ENCODE measurements around the gene ENKUR. TPM values are rescaled to one million over a fixed set of nuclear protein-coding genes. Genes with fewer than 3 reads are reported as not detected.
A peak's percentile ranks its signal among the peaks of the same experiment; 100 is the strongest.

The ENKUR gene
- total and polyA plus RNA-seq, 10 of the 15 experiments (the other 5 are each of a cell fraction or from before 2014, with no cell fraction given): 0.01 to 0.19 (median 0.11) TPM; not detected in 6

GRCh38 chr10:24952707-24953645, 63.0 kb downstream of the ENKUR start (continued):
- TF ChIP-seq MAX (IDR thresholded peaks at IDR 0.05; ENCODE audit: low read depth, low read length): no peak
- no peak for TF ChIP-seq STAT3 (IDR thresholded peaks at IDR 0.05; ENCODE audit: low read depth, low read length)
- no peak for TF ChIP-seq SKIL (IDR thresholded peaks at IDR 0.05; ENCODE audit: low read depth, poor library complexity, severe bottlenecking)
- TF ChIP-seq HDAC6 (IDR thresholded peaks at IDR 0.05; ENCODE audit: unreplicated experiment): no peak
- no peak for TF ChIP-seq E2F8 (IDR thresholded peaks at IDR 0.05; ENCODE audit: low read depth, partially characterized antibody)
- TF ChIP-seq, protein P1, sequence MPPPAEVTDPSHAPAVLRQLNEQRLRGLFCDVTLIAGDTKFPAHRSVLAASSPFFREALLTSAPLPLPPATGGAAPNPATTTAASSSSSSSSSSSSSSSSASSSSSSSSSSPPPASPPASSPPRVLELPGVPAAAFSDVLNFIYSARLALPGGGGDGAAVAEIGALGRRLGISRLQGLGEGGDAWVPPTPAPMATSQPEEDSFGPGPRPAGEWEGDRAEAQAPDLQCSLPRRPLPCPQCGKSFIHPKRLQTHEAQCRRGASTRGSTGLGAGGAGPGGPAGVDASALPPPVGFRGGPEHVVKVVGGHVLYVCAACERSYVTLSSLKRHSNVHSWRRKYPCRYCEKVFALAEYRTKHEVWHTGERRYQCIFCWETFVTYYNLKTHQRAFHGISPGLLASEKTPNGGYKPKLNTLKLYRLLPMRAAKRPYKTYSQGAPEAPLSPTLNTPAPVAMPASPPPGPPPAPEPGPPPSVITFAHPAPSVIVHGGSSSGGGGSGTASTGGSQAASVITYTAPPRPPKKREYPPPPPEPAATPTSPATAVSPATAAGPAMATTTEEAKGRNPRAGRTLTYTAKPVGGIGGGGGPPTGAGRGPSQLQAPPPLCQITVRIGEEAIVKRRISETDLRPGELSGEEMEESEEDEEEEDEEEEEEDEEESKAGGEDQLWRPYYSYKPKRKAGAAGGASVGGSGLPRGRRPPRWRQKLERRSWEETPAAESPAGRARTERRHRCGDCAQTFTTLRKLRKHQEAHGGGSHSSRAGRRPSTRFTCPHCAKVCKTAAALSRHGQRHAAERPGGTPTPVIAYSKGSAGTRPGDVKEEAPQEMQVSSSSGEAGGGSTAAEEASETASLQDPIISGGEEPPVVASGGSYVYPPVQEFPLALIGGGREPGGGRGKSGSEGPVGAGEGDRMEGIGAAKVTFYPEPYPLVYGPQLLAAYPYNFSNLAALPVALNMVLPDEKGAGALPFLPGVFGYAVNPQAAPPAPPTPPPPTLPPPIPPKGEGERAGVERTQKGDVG (CRISPR knock-in tag; IDR thresholded peaks at IDR 0.05): no peak
- peak; percentile 51 for TF ChIP-seq POLR2A (IDR thresholded peaks at IDR 0.05; ENCODE audit: low read depth, low read length)
- 0 out of 2 replicates have a peak, but pooled peaks have one; percentile 8 for TF ChIP-seq POLR2AphosphoS2 (IDR thresholded peaks at IDR 0.05; ENCODE audit: low read depth, low read length)
- no peak for TF ChIP-seq CHD1 (IDR thresholded peaks at IDR 0.05; ENCODE audit: low read depth, low read length)
- no peak for TF ChIP-seq ATF7 (IDR thresholded peaks at IDR 0.05; ENCODE audit: low read depth)
- no peak for TF ChIP-seq ESRRA (IDR thresholded peaks at IDR 0.05; ENCODE audit: low read length)
- peak; percentile 83 for TF ChIP-seq IKZF1 (conservative IDR thresholded peaks at IDR 0.05)
- no peak for TF ChIP-seq ATF2 (IDR thresholded peaks at IDR 0.05; ENCODE audit: low read length)
- no peak for TF ChIP-seq SMAD5 (IDR thresholded peaks at IDR 0.05; ENCODE audit: low read depth)
- no peak for TF ChIP-seq NRF1 (conservative IDR thresholded peaks at IDR 0.05; ENCODE audit: low read depth, low read length)
- no peak for TF ChIP-seq TARDBP (IDR thresholded peaks at IDR 0.05; ENCODE audit: borderline replicate concordance)
